Muscle of leg (tissue), 11 donors: Measurements from ENCODE around the gene MACO1. TPM values are rescaled to one million over a fixed set of nuclear protein-coding genes. Genes with fewer than 3 reads are reported as not detected.

Experiments used
- DNase-seq: peaks from one replicate; pipeline ENCODE4 v3.0.0; 2013
- H3K27ac ChIP-seq: one replicate; pipeline ENCODE4 v1.5.1; 2013; ENCODE audit warnings: mild to moderate bottlenecking, low read length, control low read depth
- H3K27me3 ChIP-seq: one replicate; pipeline ENCODE4 v1.6.1; 2013; ENCODE audit warnings: low read length; ENCODE audit not compliant: control insufficient read depth, insufficient read depth
- H3K36me3 ChIP-seq: one replicate; pipeline ENCODE4 v1.6.1; 2013; ENCODE audit warnings: low read length; ENCODE audit not compliant: control insufficient read depth, insufficient read depth
- H3K4me1 ChIP-seq: one replicate; pipeline ENCODE4 v1.6.1; 2013; ENCODE audit warnings: low read length; ENCODE audit not compliant: control insufficient read depth, insufficient read depth
- H3K4me3 ChIP-seq: one replicate; pipeline ENCODE4 v1.5.1; 2013; ENCODE audit warnings: low read length, control low read depth
- H3K9me3 ChIP-seq: replicated peaks from 2 replicates; pipeline ENCODE4 v1.6.1; 2013; ENCODE audit warnings: low read depth, low read length; ENCODE audit not compliant: control insufficient read depth
- WGBS: methylation state at CpG from one replicate; pipeline ENCODE4 v1.1.5; 2013; ENCODE audit warnings: missing lambda C conversion rate; ENCODE audit not compliant: insufficient coverage; 5-methylcytosine and 5-hydroxymethylcytosine counted together
- polyA plus RNA-seq, 8 donors: library from polyadenylated mRNA; unstranded; fragments of 120-200 nt; gene quantifications; one replicate each; pipeline versions ENCODE4 v1.2.1 to v1.2.3, GENCODE V29; 2013; ENCODE audit warnings: inconsistent platforms in 1 of 8, low replicate concordance in 1 of 8; ENCODE audit not compliant: insufficient read length in 8 of 8, insufficient read depth in 1 of 8
- total RNA-seq: library from RNA; stranded (reverse); fragments of 120-200 nt; gene quantifications from one replicate; pipeline ENCODE4 v1.2.4, GENCODE V29; 2013

MACO1 gene
- total and polyA plus RNA-seq, 9 donors, result 15.6 to 19.4 (median 17.2) TPM

DNA sequence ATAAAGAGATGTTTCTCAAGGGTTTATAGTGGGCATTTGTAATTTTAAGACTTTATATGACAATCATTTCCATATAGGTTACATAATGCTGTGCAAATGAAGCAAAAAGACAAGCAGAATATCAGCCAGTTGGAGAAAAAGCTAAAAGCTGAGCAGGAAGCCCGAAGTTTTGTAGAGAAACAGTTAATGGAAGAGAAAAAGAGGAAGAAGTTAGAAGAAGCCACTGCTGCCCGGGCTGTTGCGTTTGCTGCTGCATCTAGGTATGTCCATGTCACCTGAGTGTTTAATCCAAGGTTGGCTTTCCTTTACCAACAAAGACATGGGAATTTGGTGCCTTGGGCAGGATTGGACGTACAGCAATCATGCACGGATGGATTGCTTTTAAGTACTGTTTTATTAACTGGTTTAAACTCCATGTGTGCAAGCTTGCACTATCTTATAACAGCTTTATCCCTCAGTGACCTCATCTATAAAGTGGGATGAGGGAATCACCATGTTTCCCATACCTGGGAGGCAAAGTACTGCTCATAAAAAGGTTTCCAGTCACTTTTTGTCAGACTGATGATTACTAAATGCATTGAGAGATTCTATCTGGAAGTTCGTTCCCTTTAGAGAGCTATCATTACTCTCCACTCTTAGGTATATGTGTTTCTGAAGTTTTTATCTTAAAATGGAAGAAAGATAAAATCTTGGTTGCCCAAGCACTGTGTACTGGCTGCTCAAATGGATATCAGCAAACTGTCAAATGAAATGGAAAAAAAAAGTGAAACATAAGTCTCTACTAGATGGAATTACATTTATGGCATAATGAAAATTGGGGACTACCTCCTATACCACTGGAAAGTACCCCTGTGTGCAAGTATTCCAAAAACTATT lies 55.1 kb downstream of the MACO1 start:
- Histone ChIP-seq H3K27me3 (no peaks in the 10 kb centered on the region), H3K4me1 (no peaks in the 10 kb centered on the region), H3K4me3 (no peak overlapping the region), H3K9me3 (no peaks in the 10 kb centered on the region), H3K27ac (no peak overlapping the region), H3K36me3 (peaks cover 40% of the 10 kb centered on the region)
- 89% methylated on average over 1 of the region's 6 CpGs for WGBS
- no peak for DNase-seq

DNA sequence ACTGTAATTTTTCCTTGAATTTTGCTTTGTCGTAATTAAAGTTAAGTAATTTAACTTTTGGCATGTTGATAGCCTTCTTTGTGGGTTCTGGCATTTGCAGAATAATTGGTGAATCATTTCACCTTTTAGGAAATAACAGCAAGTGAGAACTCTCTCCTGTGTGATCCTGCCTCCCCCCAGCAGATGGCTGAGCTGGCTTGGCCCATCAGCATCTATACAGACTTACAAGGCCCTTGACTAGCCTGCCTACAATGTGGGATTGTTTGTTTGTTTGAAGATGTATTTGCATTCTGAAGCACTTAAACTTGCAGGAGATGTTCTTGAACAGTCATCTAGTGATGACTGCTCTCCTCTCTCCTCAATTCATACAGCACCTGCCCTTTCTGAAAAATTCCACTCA lies 55.9 kb downstream of the MACO1 start:
- no CpG with 5 or more reads among the region's 1 CpG for WGBS
- H3K9me3 ChIP-seq, result no peaks in the 10 kb centered on the region
- no peak overlapping the region for H3K4me3 ChIP-seq
- no peak overlapping the region for H3K27ac ChIP-seq
- DNase-seq, result no peak
- H3K4me1 ChIP-seq, result no peaks in the 10 kb centered on the region
- H3K36me3 ChIP-seq, result peaks cover 45% of the 10 kb centered on the region
- no peaks in the 10 kb centered on the region for H3K27me3 ChIP-seq

DNA sequence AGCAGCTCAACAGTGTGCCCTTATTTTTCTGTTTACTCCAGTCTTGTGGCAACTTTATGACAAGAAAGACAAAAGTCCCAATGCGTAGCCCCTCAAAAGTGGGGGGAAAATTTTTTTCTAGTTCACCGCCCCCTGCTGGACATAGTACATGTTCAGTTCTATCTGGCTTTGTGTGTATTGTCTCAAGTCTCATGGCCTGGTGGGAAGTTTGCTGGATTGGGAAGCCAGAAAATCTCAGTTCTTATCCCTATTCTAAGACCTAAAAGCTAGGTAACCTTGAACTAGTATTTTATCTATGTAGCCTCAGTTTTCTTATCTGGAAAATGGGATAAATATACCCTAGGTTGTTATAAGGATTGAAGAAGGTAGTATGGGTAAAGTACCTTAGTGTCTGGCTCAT lies 56.9 kb downstream of the MACO1 start:
- peaks cover 51% of the 10 kb centered on the region for H3K36me3 ChIP-seq

DNA sequence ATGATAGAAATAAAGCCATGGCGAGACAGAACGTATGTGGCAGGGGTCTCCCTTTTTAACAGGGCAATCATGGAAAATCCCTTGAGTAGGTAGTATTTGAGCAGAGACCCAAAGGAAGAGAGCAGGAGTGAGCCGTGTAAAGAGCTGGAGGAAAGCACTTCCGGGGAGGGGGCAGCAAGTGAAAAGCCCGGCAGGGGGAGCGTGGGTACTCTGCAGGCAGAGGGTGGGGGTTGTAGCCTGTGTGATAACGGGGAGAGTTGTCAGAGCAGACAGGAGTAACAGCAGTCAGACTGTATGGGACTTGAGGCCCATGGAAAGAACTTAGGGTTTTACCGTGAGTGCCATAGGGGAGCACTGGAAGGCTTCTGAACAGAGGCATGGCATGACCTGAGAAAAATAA lies 61.6 kb downstream of the MACO1 start:
- no peak overlapping the region for H3K4me3 ChIP-seq
- DNase-seq, result no peak
- no peaks in the 10 kb centered on the region for H3K4me1 ChIP-seq
- 60% methylated on average over 8 of the region's 8 CpGs for WGBS
- peaks cover 46% of the 10 kb centered on the region for H3K36me3 ChIP-seq
- H3K27me3 ChIP-seq, result no peaks in the 10 kb centered on the region
- H3K27ac ChIP-seq, result no peak overlapping the region
- no peaks in the 10 kb centered on the region for H3K9me3 ChIP-seq

More for the DNA sequence above, 56.9 kb downstream of the MACO1 start:
- Histone ChIP-seq H3K4me3 (no peak overlapping the region), H3K27ac (no peak overlapping the region), H3K4me1 (no peaks in the 10 kb centered on the region), H3K9me3 (no peaks in the 10 kb centered on the region), H3K27me3 (no peaks in the 10 kb centered on the region)
- no peak for DNase-seq
- WGBS, result no CpG with 5 or more reads among the region's 2 CpGs

DNA sequence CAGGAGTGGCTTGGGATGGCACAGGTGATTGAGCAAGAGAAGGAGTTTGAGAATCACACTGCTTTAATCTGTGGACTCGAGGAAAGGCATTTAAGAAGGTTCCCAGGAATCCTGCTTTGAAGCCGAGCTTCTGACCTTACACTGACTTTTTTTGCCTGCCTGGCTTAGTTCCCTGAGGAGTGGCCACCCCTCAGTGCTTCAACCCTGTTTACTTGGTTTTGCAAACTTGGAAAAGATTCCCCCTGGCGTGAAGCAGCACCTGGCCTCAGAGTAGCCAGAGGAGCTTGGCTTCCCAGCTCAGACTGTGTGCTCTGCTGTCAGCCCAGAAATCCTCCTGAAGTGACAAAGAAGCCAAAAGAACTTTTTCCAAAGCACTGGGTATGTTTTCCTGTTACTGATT lies 64.3 kb downstream of the MACO1 start:
- no peaks in the 10 kb centered on the region for H3K9me3 ChIP-seq
- no peaks in the 10 kb centered on the region for H3K27me3 ChIP-seq
- H3K27ac ChIP-seq, result no peak overlapping the region
- DNase-seq, result no peak
- no peak overlapping the region for H3K4me3 ChIP-seq
- no peaks in the 10 kb centered on the region for H3K4me1 ChIP-seq
- peaks cover 49% of the 10 kb centered on the region for H3K36me3 ChIP-seq
- WGBS, result 71% methylated on average over 3 of the region's 3 CpGs

DNA sequence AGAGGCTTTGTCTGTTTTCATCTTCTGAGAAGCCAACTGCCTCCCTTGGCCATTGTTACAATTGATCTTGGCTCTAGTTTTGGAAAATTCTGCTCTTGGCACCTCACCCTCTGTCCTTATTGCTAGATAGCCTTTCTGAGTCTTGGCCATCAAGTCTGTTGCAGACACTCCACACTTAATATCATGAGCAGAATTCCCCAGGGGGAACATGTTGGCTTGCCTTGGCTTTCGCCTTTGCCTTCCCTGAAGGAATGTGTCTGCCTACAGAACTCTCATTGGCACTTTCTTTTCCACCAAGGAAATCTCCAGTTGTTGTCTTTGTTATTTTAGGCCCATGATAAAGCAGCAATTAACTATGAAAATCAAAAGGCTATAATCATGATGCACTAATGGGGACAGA lies 70.0 kb downstream of the MACO1 start:
- Histone ChIP-seq H3K36me3 (peaks cover 25% of the 10 kb centered on the region), H3K4me3 (no peak overlapping the region), H3K27me3 (no peaks in the 10 kb centered on the region), H3K27ac (no peak overlapping the region), H3K4me1 (peaks cover 5% of the 10 kb centered on the region), H3K9me3 (no peaks in the 10 kb centered on the region)
- no CpG with 5 or more reads among the region's 1 CpG for WGBS
- no peak for DNase-seq

DNA sequence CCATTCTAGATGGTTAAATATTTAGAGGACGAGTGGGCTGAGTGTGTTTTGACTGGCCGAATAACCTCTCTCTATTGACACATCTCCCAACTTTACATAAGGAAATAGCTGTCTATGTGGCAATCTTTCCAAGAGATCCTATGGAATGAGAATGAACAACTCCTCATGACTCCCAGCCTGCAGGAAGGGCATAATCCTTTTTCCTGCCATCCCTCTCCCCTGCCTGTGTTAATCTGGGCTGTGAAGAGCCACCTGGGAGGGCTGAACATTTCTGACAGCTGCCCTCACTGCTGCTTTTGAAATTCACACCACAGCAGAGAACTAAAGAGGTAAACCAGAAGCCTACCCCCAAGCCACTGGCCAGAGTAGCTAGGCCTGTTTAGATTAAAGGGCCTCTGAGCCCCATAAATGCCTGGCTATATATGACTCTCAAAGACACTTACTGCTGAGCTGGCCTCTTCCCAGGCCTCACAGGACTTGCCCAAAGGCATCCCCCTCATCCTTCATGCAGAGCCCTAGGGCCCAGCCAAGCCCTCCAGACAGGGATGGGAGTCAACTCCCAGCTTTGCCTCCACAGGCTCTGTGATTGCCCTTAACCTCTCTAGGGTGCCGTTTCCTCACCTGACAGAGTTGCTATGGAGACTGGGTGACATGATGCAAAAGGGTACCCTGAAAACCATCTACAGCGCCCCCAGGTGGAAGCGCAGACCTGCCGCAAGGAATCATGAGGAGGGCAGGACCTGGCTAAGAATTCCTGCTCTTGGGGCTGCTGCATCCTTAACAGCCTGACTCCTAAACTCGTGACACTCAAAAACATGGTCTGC lies 70.8 kb downstream of the MACO1 start:
- DNase-seq, result no peak
- Histone ChIP-seq H3K4me1 (peaks cover 5% of the 10 kb centered on the region), H3K27ac (no peak overlapping the region), H3K36me3 (peaks cover 22% of the 10 kb centered on the region), H3K9me3 (no peaks in the 10 kb centered on the region), H3K27me3 (no peaks in the 10 kb centered on the region), H3K4me3 (no peak overlapping the region)
- 40% methylated on average over 4 of the region's 7 CpGs for WGBS

DNA sequence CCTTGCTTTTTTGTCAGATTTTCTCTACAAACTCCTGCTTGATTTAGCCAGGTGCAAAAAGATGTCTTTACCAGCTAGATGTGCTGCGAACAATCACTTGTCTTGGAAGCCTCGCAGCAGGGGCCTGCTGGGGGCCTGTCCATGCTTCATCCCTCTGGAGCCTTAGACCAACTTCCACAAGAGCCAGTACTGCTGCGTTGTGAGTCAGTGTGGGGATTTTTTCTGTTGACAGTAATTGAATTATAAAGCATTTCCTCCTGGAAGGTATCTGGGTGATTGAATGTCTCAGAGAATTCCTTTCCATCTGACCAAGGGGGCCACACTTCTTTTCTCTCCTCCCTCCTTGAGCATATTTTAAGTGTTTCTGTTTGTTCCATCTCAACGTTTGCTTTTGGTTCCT lies 72.3 kb downstream of the MACO1 start:
- Histone ChIP-seq H3K27me3 (no peaks in the 10 kb centered on the region), H3K4me1 (peaks cover 5% of the 10 kb centered on the region), H3K27ac (no peak overlapping the region), H3K4me3 (no peak overlapping the region), H3K9me3 (no peaks in the 10 kb centered on the region), H3K36me3 (peaks cover 15% of the 10 kb centered on the region)
- WGBS, result 57% methylated on average over 2 of the region's 4 CpGs
- no peak for DNase-seq

DNA sequence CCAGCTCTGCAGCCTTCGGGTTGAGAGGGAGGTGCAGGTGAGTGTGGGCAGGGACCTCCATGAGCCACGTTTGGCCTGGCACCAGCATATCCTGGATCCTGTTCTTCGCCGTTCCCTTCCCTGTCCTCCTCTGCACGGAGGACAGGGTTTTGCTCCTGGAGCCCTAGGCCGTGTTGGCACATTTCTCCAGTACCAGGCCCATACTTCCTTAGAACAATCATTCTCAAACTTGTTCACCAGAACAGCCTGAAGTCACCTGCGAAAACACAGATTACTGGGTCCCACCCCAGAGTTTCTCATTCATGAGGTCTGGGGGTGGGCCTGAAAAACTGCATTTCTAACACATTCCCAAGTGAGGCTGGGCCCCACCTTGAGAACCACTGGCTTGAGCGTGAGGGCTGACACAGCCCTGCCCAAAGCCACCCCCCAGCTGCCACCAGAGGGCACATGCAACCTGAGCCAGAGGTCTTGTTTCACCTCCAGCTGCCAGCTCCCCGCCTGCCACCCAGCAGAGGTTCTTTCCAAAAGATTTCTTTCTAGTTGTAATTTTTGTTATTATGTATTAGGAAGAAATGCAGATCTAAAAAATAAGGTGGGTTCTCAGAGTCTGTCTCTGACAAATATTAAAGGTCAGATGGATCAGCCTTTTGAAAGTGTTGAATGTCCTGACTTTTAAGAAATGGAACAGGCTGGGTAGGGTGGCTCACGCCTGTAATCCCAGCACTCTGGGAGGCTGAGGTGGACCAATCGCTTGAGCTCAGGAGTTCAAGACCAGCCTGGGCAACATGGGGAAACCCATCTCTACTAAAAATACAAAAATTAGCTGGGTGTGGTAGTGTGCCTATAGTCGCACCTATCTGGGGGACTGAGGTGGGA lies 73.1 kb downstream of the MACO1 start:
- 81% methylated on average over 8 of the region's 12 CpGs for WGBS

More for the DNA sequence above, 73.1 kb downstream of the MACO1 start:
- Histone ChIP-seq H3K4me3 (no peak overlapping the region), H3K9me3 (no peaks in the 10 kb centered on the region), H3K36me3 (peaks cover 11% of the 10 kb centered on the region), H3K27ac (no peak overlapping the region), H3K4me1 (peaks cover 5% of the 10 kb centered on the region), H3K27me3 (no peaks in the 10 kb centered on the region)
- DNase-seq, result no peak
